Measurements from ENCODE around the gene ROPN1L.

Gene ROPN1L

GRCh38 chr5:10457682-10458574, 16.2 kb downstream of the ROPN1L start:
- DNase-seq (ENCODE audit: low read depth in 2 of 2, low spot score in 1 of 2) = no peak

- DNase-seq (ENCODE audit: low read depth in 2 of 2, low spot score in 1 of 2) = no peak
Measured at GRCh38 chr5:10459080-10460055, 17.7 kb downstream of the ROPN1L start.

DNA sequence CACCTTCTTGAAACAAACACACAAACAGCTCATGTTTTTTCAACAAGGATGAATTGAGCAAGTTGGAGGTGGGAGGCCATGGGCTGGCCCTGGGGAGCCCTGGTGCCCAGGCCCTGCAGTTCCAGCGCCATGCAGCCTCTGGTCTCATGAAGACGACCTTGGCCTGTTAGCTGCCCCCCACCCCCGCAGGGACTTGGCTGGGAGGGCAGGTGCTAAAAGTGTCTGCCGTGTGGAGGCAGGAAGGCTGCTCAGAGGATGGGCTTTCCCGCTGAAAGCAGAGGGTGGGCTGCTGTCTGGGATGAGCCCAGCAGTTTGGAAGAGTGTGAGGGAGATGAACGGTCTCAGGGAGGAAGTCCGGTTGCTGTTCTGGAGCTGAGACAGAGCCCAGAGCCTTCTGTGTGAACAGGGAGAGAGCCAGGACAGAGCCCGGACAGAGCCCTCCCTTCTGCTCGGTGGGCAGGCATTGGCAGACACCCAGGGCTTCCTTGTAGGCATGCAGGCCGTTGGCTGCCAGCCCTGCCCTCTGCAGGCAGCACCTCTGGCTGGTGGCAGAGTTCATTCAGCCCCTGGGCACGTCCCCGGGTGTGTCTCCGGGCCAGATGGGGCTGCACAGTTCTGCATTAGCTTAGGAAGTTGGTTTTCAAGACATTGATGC, 18.7 kb downstream of the ROPN1L start:
- DNase-seq (ENCODE audit: low read depth in 2 of 2, low spot score in 1 of 2) = no peak

DNA sequence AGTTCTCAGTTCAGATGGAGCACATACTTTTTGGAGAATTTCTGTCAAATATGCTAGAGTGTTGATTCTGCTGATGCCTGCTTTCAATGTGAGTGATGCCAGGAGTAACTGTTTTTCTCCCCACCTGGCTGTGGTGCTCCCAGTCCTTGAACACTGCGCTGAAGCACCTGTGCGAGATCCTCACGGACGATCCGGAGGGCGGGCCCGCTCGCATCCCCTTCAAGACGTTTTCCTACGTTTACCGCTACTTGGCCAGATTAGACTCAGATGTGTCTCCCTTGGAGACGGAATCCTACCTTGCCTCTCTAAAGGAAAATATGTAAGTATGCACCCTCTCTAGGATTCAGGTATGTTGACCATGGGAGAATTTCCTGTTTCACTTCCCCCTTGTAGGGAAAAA, 19.4 kb downstream of the ROPN1L start:
- DNase-seq (ENCODE audit: low read depth in 2 of 2, low spot score in 1 of 2) = no peak

- no peak for DNase-seq (ENCODE audit: low read depth in 2 of 2, low spot score in 1 of 2)
Measured at GRCh38 chr5:10461904-10462555, 20.4 kb downstream of the ROPN1L start.

DNA sequence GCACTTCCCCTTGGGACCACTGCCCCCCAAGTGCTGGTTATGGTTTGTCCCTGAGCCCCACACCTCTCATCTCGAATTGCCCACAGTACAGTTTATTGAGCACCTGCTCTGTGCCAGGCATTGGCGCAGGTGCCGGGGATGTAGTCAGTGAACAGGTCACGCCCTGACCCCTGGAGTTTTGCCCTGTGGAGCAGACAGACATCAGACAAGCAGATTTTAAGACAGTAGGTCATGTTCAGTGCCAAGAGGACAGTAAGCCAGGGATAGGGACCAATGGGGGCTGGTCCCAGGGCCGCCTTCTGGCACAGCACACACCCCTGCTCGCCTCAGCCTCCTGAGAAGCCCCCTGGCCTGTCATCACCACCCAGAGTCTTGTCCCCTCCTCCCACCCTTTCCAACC, 21.9 kb downstream of the ROPN1L start:
- no peak for DNase-seq (ENCODE audit: low read depth in 2 of 2, low spot score in 1 of 2)

DNA sequence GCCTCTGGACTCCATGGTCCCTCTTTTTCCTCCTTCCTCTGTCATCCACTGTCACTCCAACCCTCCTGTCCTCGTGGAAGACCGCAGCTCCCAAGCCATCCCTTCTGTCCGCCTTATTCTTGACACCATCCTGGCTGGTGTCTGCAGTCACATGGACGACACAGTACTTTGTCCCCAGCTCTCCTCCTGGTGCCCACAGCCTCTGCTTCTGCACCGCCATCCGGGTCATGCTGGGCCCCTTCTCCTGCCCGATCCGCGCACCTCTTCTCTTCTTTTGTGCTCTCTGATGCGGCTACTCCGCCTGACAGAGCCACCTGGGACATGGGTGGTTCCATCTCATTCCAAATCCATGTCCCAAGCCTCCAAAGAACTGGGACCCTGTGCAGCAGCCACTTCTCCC, 22.5 kb downstream of the ROPN1L start:
- no peak for DNase-seq (ENCODE audit: low read depth in 2 of 2, low spot score in 1 of 2)

DNA sequence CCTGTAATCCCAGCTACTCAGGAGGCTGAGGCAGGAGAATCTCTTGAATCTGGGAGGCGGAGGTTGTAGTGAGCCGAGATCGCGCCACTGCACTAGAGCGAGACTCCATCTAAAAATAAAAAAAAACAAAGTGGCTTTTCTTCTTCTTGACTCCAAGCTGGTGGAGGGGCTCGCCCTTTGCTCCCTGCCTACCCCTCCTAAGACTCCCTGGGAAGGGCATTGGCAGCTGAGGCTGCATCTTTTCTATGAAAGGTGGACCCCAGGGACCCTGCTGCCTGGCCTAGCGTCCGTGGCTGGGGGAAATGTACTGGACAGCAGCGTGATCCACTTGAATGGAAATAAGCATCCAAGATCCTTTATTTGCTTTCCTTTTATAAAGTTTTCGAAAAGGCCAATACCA, 24.0 kb downstream of the ROPN1L start:
- DNase-seq (ENCODE audit: low read depth in 2 of 2, low spot score in 1 of 2) = no peak

- no peak for DNase-seq (ENCODE audit: low read depth in 2 of 2, low spot score in 1 of 2)
Measured at GRCh38 chr5:10466446-10467073, 24.9 kb downstream of the ROPN1L start.

DNA sequence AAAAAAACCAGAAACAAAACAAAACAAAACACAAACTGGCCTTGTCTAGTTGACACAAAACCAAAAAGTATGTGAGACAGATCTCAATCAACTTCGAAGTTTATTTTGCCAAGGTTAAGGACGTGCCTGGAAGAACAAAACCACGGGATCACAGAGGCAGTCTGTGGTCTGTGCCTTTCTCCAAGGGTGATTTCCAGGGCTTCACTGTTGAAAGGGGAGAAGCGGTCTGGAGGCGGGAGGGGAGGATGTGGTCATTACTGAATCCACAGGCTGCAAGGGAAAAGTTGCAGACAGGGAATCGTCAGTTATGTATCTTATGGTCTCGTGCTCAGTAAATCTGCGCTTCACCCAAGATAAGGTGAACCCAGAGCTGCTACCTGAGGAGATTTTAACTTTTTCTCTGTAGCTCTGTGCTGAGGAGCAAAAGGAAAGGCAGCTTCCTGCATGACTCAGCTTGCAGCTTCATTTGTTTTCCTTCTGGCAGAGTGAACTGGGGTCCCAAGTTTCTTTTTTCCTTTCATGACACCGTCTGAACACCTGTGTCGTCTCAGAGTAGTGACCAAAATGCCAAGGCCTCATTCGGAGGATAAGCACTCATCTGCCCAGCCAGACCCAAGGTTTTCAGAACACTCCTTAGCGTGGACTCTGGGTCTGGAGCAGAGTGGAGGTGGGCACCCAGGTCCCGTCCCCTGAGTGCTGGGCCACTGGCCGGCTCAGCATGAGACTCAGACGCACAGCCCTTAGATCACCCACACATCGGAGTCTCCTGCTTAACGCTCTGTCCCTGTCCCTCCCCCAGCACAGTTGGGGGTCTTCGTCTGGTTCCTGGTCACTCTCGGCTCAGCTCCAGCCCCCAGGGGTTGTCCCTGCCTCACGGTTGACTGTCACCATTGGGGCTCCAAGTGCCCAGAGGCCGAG, 25.9 kb downstream of the ROPN1L start:
- DNase-seq (ENCODE audit: low read depth in 2 of 2, low spot score in 1 of 2) = no peak

- DNase-seq (ENCODE audit: low read depth in 2 of 2, low spot score in 1 of 2) = no peak
Measured at GRCh38 chr5:10468256-10468655, 26.6 kb downstream of the ROPN1L start.

GRCh38 chr5:10469253-10470050, 27.8 kb downstream of the ROPN1L start:
- no peak for DNase-seq (ENCODE audit: low read depth in 2 of 2, low spot score in 1 of 2)

- DNase-seq (ENCODE audit: low read depth in 2 of 2, low spot score in 1 of 2) = no peak
Measured at GRCh38 chr5:10470669-10471068, 29.0 kb downstream of the ROPN1L start.

GRCh38 chr5:10471677-10472076, 30.0 kb downstream of the ROPN1L start:
- DNase-seq (ENCODE audit: low read depth in 2 of 2, low spot score in 1 of 2) = no peak

- no peak for DNase-seq (ENCODE audit: low read depth in 2 of 2, low spot score in 1 of 2)
Measured at GRCh38 chr5:10474521-10475075, 32.9 kb downstream of the ROPN1L start.

- no peak for DNase-seq (ENCODE audit: low read depth in 2 of 2, low spot score in 1 of 2)
Measured at GRCh38 chr5:10475931-10476676, 34.4 kb downstream of the ROPN1L start.

- DNase-seq (ENCODE audit: low read depth in 2 of 2, low spot score in 1 of 2) = no peak
Measured at GRCh38 chr5:10476878-10477277, 35.2 kb downstream of the ROPN1L start.

DNA sequence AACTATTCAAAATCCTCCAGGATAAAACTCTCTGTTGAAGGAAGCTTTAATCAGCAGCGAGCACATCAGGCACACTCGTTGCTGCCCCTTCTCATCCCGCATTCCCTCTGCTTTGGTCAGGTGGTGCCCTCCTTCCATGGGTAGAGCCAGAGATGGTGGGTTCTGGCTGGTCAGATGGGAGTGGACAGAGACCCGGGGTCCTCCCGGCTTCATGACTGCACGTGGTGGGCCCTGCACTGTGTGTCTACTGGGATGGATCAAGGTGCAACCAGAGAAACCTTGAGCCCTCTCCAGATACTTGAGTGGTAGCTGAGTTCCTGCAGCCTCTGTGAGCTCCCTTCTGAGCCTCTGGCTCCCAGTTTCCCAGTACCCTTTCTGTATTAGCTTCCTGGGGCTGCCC, 36.3 kb downstream of the ROPN1L start:
- no peak for DNase-seq (ENCODE audit: low read depth in 2 of 2, low spot score in 1 of 2)
